HEK293 (cell line): Measurements from ENCODE around the gene EPB41L5.
A peak's percentile ranks its signal among the peaks of the same experiment; 100 is the strongest.
"Not testable (repeated sequence)": the region's sequence is repeated elsewhere in the genome, so short reads cannot be mapped to it uniquely, and the experiment has no call there.

ENCODE experiments used
- CTCF ChIA-PET: fragments of 350-600 bp; formaldehyde crosslinking; extraction: SDS; loops from one replicate; lab custom pipeline; 2021; ENCODE audit warnings: antibody characterized with exemption; lab: Yijun Ruan, JAX
- POLR2A ChIA-PET: fragments of 300-600 bp; formaldehyde crosslinking; extraction: SDS; loops from one replicate; lab custom pipeline; 2020; ENCODE audit warnings: antibody characterized with exemption, inconsistent platforms; lab: Yijun Ruan, JAX
- H3K27ac ChIP-seq: fragments of 200-500 bp; sonication (Bioruptor generic); 2 replicates; pipeline ENCODE4 v1.5.1; 2014; ENCODE audit warnings: low read depth, low read length, control low read depth, inconsistent platforms; ENCODE audit errors: extremely low read depth
- H3K36me3 ChIP-seq, 2 experiments: fragments of 200-500 bp in 1 of 2; sonication (Bioruptor generic) in 1 of 2; 1 replicate in 1 of 2; 2 replicates in 1 of 2; pipeline ENCODE4 v1.5.1; 2014 to 2017; ENCODE audit warnings: inconsistent platforms in 2 of 2, low read length in 2 of 2; ENCODE audit not compliant: control insufficient read depth in 2 of 2, insufficient read depth in 1 of 2
- H3K4me1 ChIP-seq: fragments of 200-500 bp; sonication (Bioruptor generic); 2 replicates; pipeline ENCODE4 v1.5.1; 2014; ENCODE audit warnings: mild to moderate bottlenecking, low read length, inconsistent platforms; ENCODE audit not compliant: control insufficient read depth, insufficient read depth
- H3K4me3 ChIP-seq: 2 replicates; pipeline ENCODE4 v1.5.1; 2011; ENCODE audit warnings: low read depth, mild to moderate bottlenecking, control low read depth, low read length, moderate library complexity
- H3K9me3 ChIP-seq: fragments of 200-500 bp; sonication (Bioruptor generic); 2 replicates; pipeline ENCODE4 v1.5.1; 2014; ENCODE audit warnings: low read depth, low read length, inconsistent platforms; ENCODE audit not compliant: control insufficient read depth, insufficient read depth
- BCL11B ChIP-seq: fragments of 450-650 bp; formaldehyde crosslinking; IDR thresholded peaks from 2 replicates; pipeline ENCODE4 v1.5.1; 2016; ENCODE audit warnings: low read depth, missing biosample characterization, missing genetic modification characterization
- GLI4 ChIP-seq: fragments of 450-650 bp; formaldehyde crosslinking; IDR thresholded peaks from 2 replicates; pipeline ENCODE4 v1.5.1; 2016; ENCODE audit warnings: missing biosample characterization, missing genetic modification characterization
- ZBTB1 ChIP-seq: fragments of 450-650 bp; formaldehyde crosslinking; IDR thresholded peaks from 2 replicates; pipeline ENCODE4 v1.5.1; 2016; ENCODE audit warnings: missing biosample characterization, missing genetic modification characterization
- ZBTB17 ChIP-seq: fragments of 450-650 bp; formaldehyde crosslinking; IDR thresholded peaks from 2 replicates; pipeline ENCODE4 v1.5.1; 2016; ENCODE audit warnings: missing biosample characterization, missing genetic modification characterization
- ZNF114 ChIP-seq: fragments of 450-650 bp; formaldehyde crosslinking; IDR thresholded peaks from 2 replicates; pipeline ENCODE4 v1.5.0; 2017; ENCODE audit warnings: missing biosample characterization, missing genetic modification characterization
- ZNF266 ChIP-seq: fragments of 450-650 bp; formaldehyde crosslinking; IDR thresholded peaks from 2 replicates; pipeline ENCODE4 v1.5.1; 2016; ENCODE audit warnings: missing biosample characterization, missing genetic modification characterization, low read depth
- ZNF37A ChIP-seq: fragments of 450-650 bp; IDR thresholded peaks from 2 replicates; pipeline ENCODE4 v1.5.1; 2018; ENCODE audit warnings: missing biosample characterization, missing genetic modification characterization
- ZNF558 ChIP-seq: fragments of 450-650 bp; formaldehyde crosslinking; IDR thresholded peaks from 2 replicates; pipeline ENCODE4 v1.5.1; 2016; ENCODE audit warnings: missing biosample characterization, missing genetic modification characterization
- ZNF670 ChIP-seq: fragments of 450-650 bp; formaldehyde crosslinking; IDR thresholded peaks from 2 replicates; pipeline ENCODE4 v1.5.1; 2016; ENCODE audit warnings: missing biosample characterization, missing genetic modification characterization, low read depth
- TF ChIP-seq, protein P1 (sequence below): fragments of 450-650 bp; formaldehyde crosslinking; IDR thresholded peaks from 2 replicates; pipeline ENCODE4 v1.5.1; 2016; ENCODE audit warnings: missing biosample characterization, missing genetic modification characterization
- TF ChIP-seq, protein P2 (sequence below): fragments of 450-650 bp; formaldehyde crosslinking; IDR thresholded peaks from 2 replicates; pipeline ENCODE4 v1.5.1; 2016; ENCODE audit warnings: missing biosample characterization, missing genetic modification characterization, borderline replicate concordance
- TF ChIP-seq, protein P3 (sequence below): fragments of 450-650 bp; formaldehyde crosslinking; IDR thresholded peaks from 2 replicates; pipeline ENCODE4 v1.5.1; 2016; ENCODE audit warnings: missing biosample characterization, missing genetic modification characterization

The EPB41L5 gene

DNA sequence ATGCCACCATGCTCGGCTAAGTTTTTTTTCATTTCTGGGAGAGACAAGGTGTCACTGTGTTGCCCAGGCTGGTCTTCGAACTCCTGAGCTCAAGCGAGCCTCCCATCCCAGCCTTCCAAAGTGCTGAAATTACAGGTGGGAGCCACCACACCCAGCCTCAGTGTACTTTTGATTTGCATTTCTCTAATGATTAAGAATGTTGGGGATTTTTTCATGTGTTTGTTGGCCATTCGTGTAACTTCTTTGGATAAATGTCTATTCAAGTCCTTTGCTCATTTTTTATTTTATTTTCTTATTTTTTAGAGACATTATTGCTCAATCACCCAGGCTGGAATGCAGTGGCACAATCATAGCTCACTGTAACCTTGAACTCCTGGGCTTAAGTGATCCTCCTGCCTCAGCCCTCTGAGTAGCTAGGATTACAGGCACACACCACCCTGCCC lies 137.2 kb downstream of the EPB41L5 start:
- Histone ChIP-seq H3K27ac (no peak overlapping the region), H3K4me1 (no peaks in the 10 kb centered on the region), H3K4me3 (no peak overlapping the region), H3K36me3 (peaks cover 13 to 21% of the 10 kb centered on the region in 2 experiments), H3K9me3 (no peaks in the 10 kb centered on the region)
- ChIA-PET CTCF (no interaction called here), POLR2A (no interaction called here)
- no peak for TF ChIP-seq GLI4 (tag by site-specific recombination)
- TF ChIP-seq BCL11B (tag by site-specific recombination), result no peak
- no peak for TF ChIP-seq ZBTB1 (tag by site-specific recombination)
- TF ChIP-seq ZNF37A (tag by site-specific recombination), result no peak
- TF ChIP-seq ZNF266 (tag by site-specific recombination), result no peak
- TF ChIP-seq ZBTB17 (tag by site-specific recombination), result no peak
- TF ChIP-seq ZNF670, result no peak
- TF ChIP-seq, protein P1, sequence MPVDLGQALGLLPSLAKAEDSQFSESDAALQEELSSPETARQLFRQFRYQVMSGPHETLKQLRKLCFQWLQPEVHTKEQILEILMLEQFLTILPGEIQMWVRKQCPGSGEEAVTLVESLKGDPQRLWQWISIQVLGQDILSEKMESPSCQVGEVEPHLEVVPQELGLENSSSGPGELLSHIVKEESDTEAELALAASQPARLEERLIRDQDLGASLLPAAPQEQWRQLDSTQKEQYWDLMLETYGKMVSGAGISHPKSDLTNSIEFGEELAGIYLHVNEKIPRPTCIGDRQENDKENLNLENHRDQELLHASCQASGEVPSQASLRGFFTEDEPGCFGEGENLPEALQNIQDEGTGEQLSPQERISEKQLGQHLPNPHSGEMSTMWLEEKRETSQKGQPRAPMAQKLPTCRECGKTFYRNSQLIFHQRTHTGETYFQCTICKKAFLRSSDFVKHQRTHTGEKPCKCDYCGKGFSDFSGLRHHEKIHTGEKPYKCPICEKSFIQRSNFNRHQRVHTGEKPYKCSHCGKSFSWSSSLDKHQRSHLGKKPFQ (tag by site-specific recombination), result no peak
- TF ChIP-seq, protein P2, sequence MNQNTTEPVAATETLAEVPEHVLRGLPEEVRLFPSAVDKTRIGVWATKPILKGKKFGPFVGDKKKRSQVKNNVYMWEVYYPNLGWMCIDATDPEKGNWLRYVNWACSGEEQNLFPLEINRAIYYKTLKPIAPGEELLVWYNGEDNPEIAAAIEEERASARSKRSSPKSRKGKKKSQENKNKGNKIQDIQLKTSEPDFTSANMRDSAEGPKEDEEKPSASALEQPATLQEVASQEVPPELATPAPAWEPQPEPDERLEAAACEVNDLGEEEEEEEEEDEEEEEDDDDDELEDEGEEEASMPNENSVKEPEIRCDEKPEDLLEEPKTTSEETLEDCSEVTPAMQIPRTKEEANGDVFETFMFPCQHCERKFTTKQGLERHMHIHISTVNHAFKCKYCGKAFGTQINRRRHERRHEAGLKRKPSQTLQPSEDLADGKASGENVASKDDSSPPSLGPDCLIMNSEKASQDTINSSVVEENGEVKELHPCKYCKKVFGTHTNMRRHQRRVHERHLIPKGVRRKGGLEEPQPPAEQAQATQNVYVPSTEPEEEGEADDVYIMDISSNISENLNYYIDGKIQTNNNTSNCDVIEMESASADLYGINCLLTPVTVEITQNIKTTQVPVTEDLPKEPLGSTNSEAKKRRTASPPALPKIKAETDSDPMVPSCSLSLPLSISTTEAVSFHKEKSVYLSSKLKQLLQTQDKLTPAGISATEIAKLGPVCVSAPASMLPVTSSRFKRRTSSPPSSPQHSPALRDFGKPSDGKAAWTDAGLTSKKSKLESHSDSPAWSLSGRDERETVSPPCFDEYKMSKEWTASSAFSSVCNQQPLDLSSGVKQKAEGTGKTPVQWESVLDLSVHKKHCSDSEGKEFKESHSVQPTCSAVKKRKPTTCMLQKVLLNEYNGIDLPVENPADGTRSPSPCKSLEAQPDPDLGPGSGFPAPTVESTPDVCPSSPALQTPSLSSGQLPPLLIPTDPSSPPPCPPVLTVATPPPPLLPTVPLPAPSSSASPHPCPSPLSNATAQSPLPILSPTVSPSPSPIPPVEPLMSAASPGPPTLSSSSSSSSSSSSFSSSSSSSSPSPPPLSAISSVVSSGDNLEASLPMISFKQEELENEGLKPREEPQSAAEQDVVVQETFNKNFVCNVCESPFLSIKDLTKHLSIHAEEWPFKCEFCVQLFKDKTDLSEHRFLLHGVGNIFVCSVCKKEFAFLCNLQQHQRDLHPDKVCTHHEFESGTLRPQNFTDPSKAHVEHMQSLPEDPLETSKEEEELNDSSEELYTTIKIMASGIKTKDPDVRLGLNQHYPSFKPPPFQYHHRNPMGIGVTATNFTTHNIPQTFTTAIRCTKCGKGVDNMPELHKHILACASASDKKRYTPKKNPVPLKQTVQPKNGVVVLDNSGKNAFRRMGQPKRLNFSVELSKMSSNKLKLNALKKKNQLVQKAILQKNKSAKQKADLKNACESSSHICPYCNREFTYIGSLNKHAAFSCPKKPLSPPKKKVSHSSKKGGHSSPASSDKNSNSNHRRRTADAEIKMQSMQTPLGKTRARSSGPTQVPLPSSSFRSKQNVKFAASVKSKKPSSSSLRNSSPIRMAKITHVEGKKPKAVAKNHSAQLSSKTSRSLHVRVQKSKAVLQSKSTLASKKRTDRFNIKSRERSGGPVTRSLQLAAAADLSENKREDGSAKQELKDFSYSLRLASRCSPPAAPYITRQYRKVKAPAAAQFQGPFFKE (tag by site-specific recombination), result no peak
- no peak for TF ChIP-seq ZNF114 (tag by site-specific recombination)

DNA sequence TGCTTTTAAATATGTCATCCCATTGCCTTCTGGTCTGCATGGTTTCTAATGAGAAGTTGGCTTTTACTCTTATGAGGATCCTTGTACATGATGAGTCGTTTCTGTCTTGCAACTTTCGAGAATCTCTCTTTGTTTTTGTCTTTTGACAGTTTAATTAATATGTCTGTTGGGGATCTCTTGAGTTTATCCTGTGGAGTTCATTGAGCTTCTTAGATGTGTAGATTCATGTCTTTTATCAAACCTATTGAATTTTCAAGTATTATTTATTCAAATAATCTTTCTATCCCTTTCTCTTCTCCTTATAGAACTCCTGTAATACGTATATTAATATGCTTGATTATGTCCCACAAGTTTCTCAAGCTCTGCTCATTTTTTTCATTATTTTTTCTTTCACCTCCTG lies 142.4 kb downstream of the EPB41L5 start:
- CTCF ChIA-PET, result interaction anchor here (0.6 to 1.7 kb wide), 3 partner anchors 20 to 514 kb away, joined by 4 to 7 read pairs (median 7); no protein-coding TSS in a partner anchor
- H3K27ac ChIP-seq, result no peak overlapping the region
- H3K36me3 ChIP-seq, result peaks cover 5 to 12% of the 10 kb centered on the region in 2 experiments
- POLR2A ChIA-PET, result no interaction called here
- no peak overlapping the region for H3K4me3 ChIP-seq
- no peaks in the 10 kb centered on the region for H3K4me1 ChIP-seq
- TF ChIP-seq ZNF558 (tag by site-specific recombination), result peak; percentile 95
- TF ChIP-seq, protein P3, sequence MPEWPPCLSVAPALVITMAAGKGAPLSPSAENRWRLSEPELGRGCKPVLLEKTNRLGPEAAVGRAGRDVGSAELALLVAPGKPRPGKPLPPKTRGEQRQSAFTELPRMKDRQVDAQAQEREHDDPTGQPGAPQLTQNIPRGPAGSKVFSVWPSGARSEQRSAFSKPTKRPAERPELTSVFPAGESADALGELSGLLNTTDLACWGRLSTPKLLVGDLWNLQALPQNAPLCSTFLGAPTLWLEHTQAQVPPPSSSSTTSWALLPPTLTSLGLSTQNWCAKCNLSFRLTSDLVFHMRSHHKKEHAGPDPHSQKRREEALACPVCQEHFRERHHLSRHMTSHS (tag by site-specific recombination), result no peak
- H3K9me3 ChIP-seq, result no peaks in the 10 kb centered on the region

DNA sequence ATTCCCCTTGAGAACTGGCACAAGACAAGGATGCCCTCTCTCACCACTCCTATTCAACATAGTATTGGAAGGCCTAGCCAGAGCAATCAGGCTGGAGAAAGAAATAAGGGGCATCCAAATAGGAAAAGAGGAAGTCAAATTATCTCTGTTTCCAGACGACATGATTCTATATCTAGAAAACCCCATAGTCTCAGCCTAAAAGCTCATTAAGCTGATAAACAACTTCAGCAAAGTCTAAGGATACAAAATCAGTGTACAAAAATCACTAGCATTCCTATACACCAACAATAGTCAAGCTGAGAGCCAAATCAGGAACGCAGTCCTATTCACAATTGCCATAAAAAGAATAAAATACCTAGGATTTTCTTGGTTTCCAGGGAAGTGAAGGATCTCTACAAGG lies 145.8 kb downstream of the EPB41L5 start:
- H3K9me3 ChIP-seq, POLR2A ChIA-PET, H3K4me1 ChIP-seq, H3K4me3 ChIP-seq, H3K27ac ChIP-seq: not testable (repeated sequence)
- peaks cover 3 to 12% of the 10 kb centered on the region in 2 experiments for H3K36me3 ChIP-seq
- CTCF ChIA-PET, result interaction anchor here (0.7 to 3.1 kb wide), 2 partner anchors 17 to 48 kb away, joined by 3 to 14 read pairs; no protein-coding TSS in a partner anchor
